ENCODE data around the gene CCDC14.
"Not testable (repeated sequence)": the region's sequence is repeated elsewhere in the genome, so short reads cannot be mapped to it uniquely, and the experiment has no call there.

CCDC14 gene

DNA sequence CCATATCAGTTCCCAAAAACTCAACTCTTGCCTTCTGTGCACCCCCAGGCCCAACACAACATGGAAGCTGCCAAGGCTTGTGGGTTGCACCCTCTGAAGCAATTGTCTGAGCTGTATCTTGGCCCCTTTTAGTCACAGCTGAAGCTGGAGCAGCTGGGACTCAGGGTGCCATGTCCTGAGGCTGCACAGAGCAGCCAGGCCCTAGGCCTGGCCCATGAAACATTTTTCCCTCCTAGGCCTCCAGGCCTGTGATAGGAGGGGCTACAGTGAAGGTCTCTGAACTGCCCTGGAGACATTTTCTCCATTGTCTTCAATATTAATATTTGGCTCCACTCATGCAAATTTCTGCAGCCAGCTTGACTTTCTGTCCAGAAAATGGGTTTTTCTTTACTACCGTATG lies 68.8 kb downstream of the CCDC14 start:
- no peak for DNase-seq

DNA sequence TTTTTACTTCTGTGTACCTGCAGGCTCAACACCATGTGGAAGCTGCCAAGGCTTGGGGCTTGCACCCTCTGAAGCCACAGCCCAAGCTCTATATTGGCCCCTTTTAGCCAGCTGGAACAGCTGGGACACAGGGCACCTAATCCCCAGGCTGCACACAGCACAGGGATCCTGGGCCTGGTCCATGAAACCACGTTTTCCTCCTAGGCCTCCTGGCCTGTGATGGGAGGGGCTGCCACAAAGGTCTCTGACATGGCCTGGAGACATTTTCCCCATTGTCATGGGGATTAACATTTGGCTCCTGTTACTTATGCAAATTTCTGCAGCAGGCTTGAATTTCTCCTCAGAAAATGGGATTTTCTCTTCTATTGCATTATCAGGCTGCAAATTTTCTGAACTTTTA lies 70.0 kb downstream of the CCDC14 start:
- not testable (repeated sequence) for DNase-seq

DNA sequence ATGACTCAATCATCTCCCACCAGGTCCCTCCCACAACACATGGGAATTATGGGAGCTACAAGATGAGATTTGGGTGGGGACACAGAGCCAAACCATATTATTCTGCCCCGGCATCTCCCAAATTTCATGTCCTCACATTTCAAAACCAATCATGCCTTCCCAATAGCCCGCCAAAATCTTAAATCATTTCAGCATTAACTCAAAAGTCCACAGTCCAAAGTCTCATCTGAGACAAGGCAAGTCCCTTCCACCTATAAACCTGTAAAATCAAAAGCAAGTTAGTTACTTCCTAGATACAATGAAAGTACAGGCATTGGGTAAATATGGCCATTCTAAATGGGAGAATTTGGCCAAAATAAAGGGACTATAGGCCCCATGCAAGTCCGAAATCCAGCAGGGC lies 70.9 kb downstream of the CCDC14 start:
- DNase-seq = not testable (repeated sequence)

DNA sequence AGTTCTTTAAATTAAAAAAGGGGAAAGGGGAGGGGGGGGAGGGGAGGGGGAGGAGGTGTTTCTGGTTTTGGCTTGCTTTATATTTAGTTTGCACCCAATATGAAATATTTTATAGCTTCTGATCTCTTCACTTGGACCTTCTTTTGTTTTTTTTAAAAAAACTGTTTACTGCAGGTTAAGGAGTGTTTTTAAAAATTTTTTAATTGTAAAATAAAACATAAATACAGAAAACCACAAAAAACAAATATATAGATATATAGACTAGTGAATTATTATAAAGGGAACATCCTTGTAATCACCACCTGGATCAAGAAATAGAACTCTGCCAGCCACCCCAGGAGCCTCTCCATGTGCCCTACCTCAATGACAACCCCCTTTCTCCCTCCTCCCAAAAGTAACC lies 76.0 kb downstream of the CCDC14 start:
- DNase-seq = no peak

DNA sequence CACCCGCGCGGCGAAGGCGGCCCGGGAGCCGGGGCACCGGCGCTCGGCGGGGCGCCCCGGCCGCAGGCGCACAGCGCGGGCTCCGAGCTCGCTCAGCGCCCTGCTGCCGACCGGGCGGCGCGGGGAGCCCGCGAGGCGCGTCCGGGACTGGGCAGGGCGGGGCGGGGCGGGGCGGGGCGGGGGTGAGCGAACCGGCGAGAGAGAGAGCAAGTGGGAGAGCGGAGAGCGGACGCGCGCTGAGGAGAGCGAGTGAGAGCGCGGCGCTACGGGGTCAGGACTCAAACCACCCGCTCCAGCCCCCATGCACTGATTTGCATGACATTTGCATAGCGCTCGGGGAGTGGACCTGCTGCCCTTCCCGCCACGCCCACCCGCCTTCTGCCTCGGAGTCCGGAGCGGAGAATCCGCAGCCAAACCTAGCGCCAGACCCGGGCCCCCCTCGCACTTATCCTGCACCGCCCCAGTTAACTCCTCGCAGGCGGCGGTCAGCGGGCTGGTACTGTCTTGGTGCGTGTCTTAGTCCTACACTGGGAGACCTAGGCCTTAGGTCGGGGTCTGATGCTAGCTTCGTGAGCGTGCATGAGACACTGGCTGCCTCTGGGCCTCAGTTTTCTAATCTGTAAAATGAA lies 76.7 kb downstream of the CCDC14 start, which contains the start of gene MYLK:
MYLK (minus strand) TSS at position 130 of the 629 bp plus-strand sequence. CDS start 90,491 bp downstream, outside the sequence.
- DNase-seq = peak; percentile 27

DNA sequence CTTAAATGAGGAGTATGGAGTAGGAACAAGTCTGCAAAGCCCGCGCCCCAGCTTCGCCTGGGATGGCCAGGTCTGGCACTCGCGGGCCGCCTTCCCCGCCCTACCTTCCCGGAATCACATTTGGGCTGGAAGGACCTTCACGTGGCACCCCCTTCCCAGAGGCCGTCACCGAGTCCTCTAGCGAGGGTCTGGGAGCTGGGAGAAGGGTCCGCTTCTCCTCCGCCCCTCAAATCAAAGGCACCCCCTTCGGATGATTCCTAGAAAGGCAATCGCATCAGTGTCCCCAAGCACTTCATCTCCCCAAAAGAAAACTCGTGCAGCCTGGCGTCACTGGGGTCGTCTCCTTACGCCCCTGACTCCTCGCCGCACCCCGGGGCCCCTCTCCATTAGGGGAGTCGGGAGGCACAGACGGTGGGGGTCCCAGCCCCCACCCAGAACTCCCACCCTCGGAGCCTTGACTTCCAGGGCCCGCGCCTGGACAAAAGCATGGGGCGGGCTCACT lies 77.3 kb downstream of the CCDC14 start:
- DNase-seq = no peak

DNA sequence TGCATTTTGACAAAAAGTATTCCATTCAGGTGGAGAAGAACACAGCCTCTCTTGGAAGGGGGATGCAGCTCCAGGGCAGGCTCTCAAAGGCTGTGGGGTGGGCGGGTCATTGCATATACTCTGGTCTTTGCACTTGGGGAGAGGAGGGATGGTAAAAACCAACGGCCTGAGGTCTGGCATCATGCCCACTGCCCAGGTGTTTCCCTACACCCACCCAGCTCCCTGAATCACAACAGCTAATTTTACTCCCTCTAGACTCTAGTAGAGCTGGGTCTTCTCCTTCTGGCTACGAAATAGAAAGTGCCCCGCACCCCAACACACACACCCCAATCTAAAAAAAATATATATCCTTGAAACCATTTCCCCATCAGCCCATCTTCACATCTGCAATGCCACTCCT lies 77.9 kb downstream of the CCDC14 start:
- no peak for DNase-seq

DNA sequence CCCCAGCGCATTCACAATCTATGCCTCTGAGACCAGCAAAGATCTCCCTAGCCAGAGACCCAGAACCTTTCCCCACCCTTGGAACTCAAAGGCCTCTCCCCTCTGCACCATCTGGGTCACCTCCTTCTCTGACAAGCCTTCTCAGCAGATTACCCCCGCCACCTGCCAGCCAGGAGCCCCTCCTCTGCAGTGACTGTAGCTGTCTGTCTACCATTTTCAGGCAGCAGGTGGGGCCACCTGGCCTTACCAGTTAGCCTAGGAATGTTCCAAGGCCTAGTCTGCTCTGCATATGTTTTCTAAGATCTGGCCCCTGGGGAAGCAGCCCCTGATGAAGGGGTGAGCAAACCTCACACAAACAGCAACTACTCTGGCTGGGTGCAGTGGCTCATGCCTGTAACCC lies 79.3 kb downstream of the CCDC14 start:
- no peak for DNase-seq

DNA sequence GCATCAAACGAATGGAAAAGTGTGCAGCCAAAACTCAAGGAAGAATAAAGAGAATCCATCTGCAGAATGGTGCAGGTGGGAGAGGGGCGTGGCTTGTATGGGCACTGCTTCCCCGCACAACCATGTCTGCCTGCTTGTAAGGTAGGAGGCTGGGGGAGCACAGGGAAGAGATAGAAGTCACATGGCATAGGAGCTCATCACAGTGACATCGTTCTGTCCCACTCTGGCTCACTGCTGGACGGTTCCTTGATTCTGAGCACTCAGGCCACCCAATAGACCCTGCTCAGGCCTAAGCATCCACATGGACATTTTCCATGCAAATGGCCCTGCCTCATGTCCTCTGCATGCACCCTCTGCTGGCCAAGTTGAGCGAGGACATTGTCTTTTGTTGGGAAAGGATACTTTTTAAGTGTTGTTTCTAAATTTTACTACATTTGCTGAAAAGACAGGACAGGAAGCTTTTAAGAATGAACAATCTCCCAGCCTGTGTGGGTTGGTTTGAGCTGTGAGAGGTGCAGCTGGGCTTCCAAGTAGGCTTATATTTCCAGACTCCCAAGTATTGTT lies 79.9 kb downstream of the CCDC14 start:
- DNase-seq = no peak

DNA sequence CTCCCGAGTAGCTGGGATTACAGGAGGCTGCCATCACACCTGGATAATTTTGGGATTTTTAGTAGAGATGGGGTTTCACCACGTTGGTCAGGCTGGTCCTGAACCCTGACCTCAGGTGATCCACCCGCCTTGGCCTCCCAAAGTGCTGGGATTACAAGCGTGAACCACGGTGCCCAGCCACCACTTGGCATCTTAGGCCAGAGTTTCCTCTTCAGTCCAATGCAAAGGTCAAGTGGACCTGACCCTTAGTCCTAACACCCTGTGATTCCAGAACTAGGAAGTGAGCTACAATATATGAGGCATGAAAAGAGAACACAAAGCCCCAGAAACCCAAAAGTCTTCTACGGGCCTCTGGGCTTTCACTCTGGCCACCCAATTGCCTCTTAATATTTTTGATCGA lies 82.2 kb downstream of the CCDC14 start:
- DNase-seq = no peak

DNA sequence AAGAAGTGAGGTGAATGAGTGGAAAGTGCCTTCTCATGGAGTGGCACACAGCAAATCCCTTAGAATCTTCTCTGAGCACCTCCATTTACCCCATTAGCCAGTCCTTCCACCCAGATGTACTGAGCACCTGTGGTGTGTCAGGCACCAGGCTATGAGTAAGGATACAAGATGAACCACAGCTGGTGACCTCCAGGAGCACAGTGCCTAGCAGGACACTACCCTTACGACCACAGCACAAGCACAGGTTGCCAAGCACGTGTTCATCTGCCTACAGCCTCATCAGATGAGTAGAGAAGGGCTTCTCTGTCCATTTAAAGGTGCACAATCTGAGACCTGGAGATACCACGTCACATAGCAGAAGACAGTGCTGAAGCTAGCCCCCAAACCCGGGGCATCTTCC lies 83.1 kb downstream of the CCDC14 start:
- no peak for DNase-seq

DNA sequence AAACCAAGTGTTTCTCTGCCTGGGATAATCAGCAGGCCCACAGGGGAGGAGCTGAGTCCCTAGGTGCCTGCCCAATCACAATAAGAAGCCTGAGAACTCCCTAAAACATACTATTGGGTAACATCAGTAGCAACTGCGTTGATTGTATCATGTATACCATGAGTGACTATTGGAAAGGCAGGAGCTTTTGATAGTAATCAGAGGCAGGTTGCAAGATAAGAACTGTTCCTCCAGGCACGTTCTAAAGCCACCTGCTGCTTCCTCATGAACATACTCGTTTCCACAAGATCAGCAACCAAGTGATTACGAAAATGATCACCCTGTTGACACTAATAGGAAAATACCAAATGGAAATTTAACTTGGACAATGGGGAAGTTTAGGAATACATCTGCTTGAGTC lies 83.6 kb downstream of the CCDC14 start:
- DNase-seq = no peak

DNA sequence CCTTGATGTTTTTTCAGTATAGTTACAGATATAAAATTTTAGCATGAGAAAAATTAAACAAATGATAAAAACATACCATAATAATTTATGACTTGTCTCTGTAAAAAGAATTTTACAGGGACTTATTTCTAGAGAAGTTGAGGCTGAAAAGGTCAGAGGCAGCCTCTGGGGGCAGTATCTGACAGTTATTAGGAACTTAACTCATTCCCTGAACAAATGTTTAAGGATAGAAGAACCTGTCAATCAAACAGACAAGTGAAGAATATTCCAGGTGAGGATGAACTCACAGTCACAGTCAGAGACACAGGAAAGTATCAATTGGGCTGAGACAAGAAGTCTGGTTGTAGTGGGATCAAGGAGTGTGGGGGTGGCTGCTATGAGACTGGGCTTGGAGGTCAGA lies 84.2 kb downstream of the CCDC14 start:
- no peak for DNase-seq

DNA sequence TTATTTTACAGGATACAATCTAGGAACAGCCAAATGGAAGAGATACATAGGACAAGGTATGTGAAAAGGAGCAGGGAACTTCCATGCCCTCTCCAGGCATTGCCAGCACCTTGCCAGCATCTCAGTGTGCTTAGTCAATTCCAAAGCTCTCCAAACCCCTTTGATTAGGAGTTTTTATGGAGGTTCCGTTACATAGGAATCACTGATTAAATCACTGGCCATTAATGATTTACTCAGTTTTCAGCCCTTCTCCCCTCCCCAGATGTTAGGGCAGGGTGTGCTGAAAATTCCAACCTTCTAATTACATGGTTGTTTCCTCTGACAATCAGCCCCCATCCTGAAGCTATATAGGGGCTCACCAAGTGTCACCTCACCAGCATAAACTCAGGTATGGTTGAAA lies 88.4 kb downstream of the CCDC14 start:
- no peak for DNase-seq

DNA sequence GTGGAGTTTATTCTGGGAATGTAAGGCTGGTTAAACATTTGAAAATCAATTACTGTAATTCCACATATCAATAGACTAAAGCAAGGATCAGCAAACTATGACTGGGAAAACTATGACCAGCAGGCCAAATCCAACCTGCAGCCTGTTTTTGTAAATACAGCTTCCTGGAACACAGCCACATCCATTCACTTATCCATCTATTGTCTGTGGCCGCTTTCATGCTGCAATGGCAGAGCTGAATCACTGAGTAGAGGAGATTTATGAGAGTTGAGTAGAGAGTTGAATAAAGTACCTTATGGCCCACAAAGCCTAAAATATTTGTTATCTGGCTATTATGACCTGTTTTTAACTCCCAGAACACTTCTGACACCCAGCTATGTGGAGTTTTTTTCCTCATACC lies 89.1 kb downstream of the CCDC14 start:
- no peak for DNase-seq

DNA sequence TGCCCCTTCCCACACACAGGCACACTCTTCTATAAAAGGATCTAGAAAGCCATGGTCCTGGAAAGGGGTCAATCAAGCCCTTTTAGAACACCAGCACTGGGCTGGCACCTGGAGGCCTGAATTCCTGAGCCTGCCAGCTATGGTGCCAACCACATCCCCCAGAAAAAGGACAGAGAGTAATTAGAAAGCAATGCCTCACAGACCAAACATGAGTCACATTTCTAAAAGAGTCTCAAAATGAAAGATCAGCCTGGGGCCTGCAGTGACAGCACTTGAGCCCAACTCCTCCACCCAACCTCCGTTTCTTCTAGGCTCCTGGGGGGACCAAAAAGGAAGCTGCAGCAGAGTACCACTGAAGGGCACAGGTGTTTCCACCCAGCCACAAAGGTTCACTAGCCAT lies 91.0 kb downstream of the CCDC14 start:
- DNase-seq = no peak

DNA sequence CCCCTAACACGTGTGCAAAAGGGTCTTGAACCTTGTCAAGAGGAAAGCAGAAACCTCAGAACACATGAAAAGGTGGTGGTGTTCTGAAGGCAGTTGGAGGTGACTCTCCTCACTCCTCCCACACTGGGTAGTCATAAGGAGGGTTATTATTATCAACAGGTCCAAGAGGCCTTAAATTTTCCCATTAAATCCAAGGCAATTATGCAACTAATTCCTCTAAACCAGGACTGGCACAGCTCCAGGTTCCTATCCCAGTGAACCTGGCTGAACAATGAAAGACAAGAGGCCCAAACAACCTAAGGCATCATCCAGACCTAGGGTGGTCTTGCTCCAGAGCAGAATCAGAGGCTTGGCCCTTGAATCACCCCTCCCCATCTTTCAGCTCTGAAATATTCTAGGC lies 91.9 kb downstream of the CCDC14 start:
- no peak for DNase-seq

DNA sequence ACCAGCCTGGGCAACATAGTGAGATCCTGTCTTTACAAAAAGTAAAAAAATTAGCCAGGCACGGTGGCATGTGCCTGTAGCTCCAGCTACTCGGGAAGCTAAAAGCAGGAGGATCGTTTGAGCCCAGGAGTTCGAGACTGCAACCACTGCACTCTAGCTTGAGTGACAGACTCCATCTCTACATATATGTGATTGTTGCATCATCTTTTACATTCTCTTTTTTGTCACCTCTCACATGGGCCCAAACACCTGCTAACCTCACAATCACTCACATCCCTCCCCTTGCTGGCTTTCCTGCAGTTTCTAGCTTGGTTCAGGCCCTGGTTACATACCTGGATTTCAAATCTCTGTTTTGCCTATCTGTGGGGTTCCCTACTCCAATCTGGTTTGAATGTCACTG lies 96.3 kb downstream of the CCDC14 start:
- DNase-seq = no peak
